K562 (cell line): Measurements from ENCODE around the gene ZNF546. TPM values are rescaled to one million over a fixed set of nuclear protein-coding genes. Genes with fewer than 3 reads are reported as not detected.

Experiments used
- CAMTA2 ChIP-seq: fragments of 250-450 bp; sonication (Bioruptor Pico); conservative IDR thresholded peaks from 2 replicates; pipeline ENCODE4 v1.5.1; 2022
- CBX3 ChIP-seq, 2 experiments: IDR thresholded peaks; 1 replicate in 1 of 2; 2 replicates in 1 of 2; pipeline ENCODE4 v1.6.1; 2012; ENCODE audit warnings: inconsistent platforms in 2 of 2, low read length in 2 of 2, borderline replicate concordance in 1 of 2, control low read depth in 1 of 2
- ETS2 ChIP-seq: IDR thresholded peaks from 2 replicates; pipeline ENCODE4 v1.6.1; 2016; ENCODE audit warnings: borderline replicate concordance, missing genetic modification characterization, mild to moderate bottlenecking, moderate library complexity, missing compliant biosample characterization; ENCODE audit not compliant: poor library complexity, severe bottlenecking
- HDAC2 ChIP-seq: fragments of 450-650 bp; IDR thresholded peaks from 2 replicates; pipeline ENCODE4 v1.6.1; 2016; ENCODE audit warnings: mild to moderate bottlenecking
- RBFOX2 ChIP-seq: fragments of 200-400 bp; formaldehyde crosslinking; IDR thresholded peaks from 2 replicates; pipeline ENCODE4 v1.6.1; 2017; ENCODE audit warnings: low read depth, mild to moderate bottlenecking, low read length, moderate library complexity
- RNF219 ChIP-seq: fragments of 250-450 bp; sonication (Bioruptor Pico); IDR thresholded peaks from 2 replicates; pipeline ENCODE4 v1.5.0; 2022; ENCODE audit warnings: mild to moderate bottlenecking
- SRSF1 ChIP-seq: fragments of 200-400 bp; formaldehyde crosslinking; IDR thresholded peaks from 2 replicates; pipeline ENCODE4 v1.6.1; 2017; ENCODE audit warnings: mild to moderate bottlenecking, low read depth, low read length, moderate library complexity
- STAT5B ChIP-seq: fragments of 250-450 bp; sonication (Bioruptor Pico); IDR thresholded peaks from 2 replicates; pipeline ENCODE4 v1.8.0; 2021; ENCODE audit warnings: mild to moderate bottlenecking, inconsistent platforms
- ZFP36 ChIP-seq: fragments of 150-350 bp; IDR thresholded peaks from 2 replicates; pipeline ENCODE4 v1.6.1; 2018; ENCODE audit warnings: low read length, low read depth; ENCODE audit not compliant: partially characterized antibody
- ZNF12 ChIP-seq: sonication (generic); formaldehyde crosslinking; IDR thresholded peaks from 2 replicates; pipeline ENCODE4 v1.4.0; 2020; ENCODE audit warnings: mild to moderate bottlenecking, missing genetic modification reagents
- ZNF395 ChIP-seq: fragments of 200-800 bp; sonication (Bioruptor generic); IDR thresholded peaks from 2 replicates; pipeline ENCODE4 v1.6.1; 2017; ENCODE audit warnings: missing genetic modification characterization, missing compliant biosample characterization
- polyA plus RNA-seq, 8 experiments: library from polyadenylated mRNA; depleted of rRNA in 4 of 8; stranded (reverse) in 5 of 8; unstranded in 3 of 8; fragments of >200 nt; fragmentation: Nextera tagmentation in 2 of 8; fragmentation: Illumina TruSeq in 1 of 8; extraction: Ambion mirVana in 2 of 8; extraction: Trizol in 1 of 8; gene quantifications; 2 replicates each; pipeline versions ENCODE4 v1.2.1 to v1.2.3, GENCODE V29; 2011 to 2014; ENCODE audit warnings: inconsistent platforms in 1 of 8, missing spikeins in 1 of 8
- total RNA-seq, 7 experiments: library from RNA; depleted of rRNA in 6 of 7; stranded (reverse); fragments of >200 nt in 6 of 7; fragmentation: Illumina TruSeq in 2 of 7; extraction: Trizol in 2 of 7; gene quantifications; 2 replicates each; pipeline versions ENCODE4 v1.2.1 to v1.2.3, GENCODE V29; 2011 to 2021; ENCODE audit warnings: low replicate concordance in 1 of 7
- TF ChIP-seq, protein P1 (sequence below): fragments of 250-450 bp; sonication (Bioruptor Pico); IDR thresholded peaks from 2 replicates; pipeline ENCODE4 v1.8.0; 2021; ENCODE audit warnings: borderline replicate concordance, mild to moderate bottlenecking, moderate library complexity; ENCODE audit not compliant: poor library complexity, severe bottlenecking

ZNF546 gene
- total and polyA plus RNA-seq, 9 of the 15 experiments (the other 6 are each of a cell fraction or from before 2014, with no cell fraction given), result 0.73 to 5.1 (median 2.2) TPM

DNA sequence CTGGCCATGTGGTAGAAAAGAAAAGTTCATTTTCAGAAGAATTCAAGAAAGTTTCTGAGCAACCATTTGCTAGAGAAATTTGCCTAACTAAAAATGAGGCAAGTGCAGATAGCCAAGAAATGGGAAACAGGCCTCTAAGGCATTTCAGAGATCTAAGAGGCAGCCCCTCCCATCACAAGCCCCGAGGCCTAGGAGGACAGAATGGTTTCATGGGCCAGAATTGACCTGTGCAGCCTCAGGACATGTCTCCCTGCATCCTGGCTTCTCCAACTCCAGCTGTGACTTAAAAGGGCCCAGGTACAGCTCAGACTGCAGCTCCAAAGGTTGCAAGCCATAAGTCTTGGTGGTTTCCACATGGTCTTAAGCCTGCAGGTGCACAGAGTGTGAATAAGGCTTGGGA, 3.3 kb upstream of the ZNF546 start (continued):
- TF ChIP-seq ZNF395 (CRISPR knock-in tag) (no peak), CBX3 (IDR thresholded peaks at IDR 0.05; ENCODE audit: borderline replicate concordance in 1 of 2, low read length in 2 of 2) (peak in 1 of 2 experiments; percentile 74; a peak in 1 of 3 replicates), RBFOX2 (no peak), SRSF1 (no peak), ZFP36 (peak; percentile 91), ZNF12 (CRISPR knock-in tag) (no peak), STAT5B (CRISPR knock-in tag) (no peak), ETS2 (tag) (no peak), RNF219 (CRISPR knock-in tag) (no peak), CAMTA2 (no peak), HDAC2 (no peak)
- TF ChIP-seq, protein P1, sequence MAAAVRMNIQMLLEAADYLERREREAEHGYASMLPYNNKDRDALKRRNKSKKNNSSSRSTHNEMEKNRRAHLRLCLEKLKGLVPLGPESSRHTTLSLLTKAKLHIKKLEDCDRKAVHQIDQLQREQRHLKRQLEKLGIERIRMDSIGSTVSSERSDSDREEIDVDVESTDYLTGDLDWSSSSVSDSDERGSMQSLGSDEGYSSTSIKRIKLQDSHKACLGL (CRISPR knock-in tag), result no peak
